Stimulated activated CD8-positive, alpha-beta memory T cell treated with anti-CD3 and anti-CD28 coated beads, Interleukin-15, amount 100 ng/mL, for 48 hours (primary cell): Measurements from ENCODE around the gene DMKN.
A peak's percentile ranks its signal among the peaks of the same experiment; 100 is the strongest.
"Not testable (repeated sequence)": the region's sequence is repeated elsewhere in the genome, so short reads cannot be mapped to it uniquely, and the experiment has no call there.

Experiments
- DNase-seq, 2 donors: peaks; one replicate each; pipeline ENCODE4 v3.0.0-alpha.2; 2020; ENCODE audit warnings: low read depth in 2 of 2

Gene DMKN

DNA sequence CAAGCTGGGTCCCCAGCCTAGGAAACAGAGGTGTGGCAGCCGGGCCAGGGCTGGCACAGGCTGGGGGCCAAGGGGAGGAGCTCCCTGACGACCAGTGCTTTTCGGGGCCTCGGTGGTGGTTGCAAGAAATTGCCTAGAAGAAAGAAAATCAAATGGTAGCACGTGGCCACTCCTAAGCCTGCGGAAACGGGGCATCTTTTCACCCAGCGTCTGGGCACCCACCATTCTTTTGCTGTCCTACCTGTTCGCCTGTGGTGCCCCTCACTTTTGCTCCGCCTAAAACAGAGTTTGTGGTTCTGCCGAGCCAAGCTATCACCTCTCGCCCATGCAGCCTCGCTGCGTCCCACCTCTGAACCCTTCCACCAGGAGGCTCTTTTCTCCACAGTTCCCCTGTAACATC, 16.0 kb downstream of the DMKN start:
- no peak for DNase-seq

GRCh38 chr19:35495107-35496064, 18.1 kb downstream of the DMKN start:
- peak; percentile 62 to 70 for DNase-seq

DNA sequence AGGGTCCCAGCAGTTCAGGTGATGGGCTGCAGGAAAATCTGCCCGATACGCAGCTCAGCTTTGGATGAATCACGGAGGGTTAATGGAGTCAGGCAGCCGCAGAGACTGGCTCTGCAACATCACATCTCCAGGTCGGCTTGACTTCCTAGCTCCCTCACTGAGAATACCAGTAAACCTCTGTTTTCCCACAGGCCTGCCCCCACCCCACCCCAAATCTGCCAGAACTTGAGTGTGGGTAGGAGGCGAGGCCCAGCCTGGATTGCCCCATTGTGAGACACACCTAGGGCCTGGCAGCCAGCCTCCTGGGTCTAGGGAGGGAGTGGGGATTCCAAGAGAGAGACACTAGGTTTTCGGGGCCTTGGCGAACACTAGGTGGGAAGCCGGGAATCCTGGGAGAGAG, 19.5 kb downstream of the DMKN start:
- no peak for DNase-seq

DNA sequence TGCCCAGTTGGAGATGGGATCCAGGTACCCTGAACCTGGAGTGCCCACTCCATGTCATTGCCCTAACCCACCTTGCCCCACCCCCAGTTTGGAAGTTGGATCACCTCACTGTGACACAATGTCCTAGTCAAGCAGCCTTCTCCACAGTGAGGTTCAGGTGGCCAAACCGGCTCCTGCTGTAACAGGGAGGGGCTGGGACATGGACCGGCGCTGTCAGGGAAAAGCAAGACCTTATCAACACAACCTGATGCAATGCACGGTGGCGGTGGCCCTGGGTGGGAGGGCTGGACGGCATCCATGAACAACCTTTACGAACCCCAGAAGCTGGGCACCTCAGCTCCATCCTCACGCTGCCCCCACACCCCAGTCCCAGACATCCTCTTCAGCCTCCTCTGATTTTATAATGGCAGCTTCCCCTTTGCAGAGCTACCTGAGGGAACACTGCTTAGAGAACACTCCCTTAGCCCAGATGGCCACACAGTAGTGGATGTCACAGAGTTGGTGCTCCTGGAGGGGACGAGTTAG, 21.6 kb downstream of the DMKN start:
- no peak for DNase-seq

- DNase-seq, result no peak
These were observed 23.1 kb downstream of the DMKN start, which contains the start of gene KRTDAP for GRCh38 chr19:35490364-35490763. TSS of gene KRTDAP (minus strand) at chr19:35490464. CDS start at chr19:35490442, 22 bp downstream.

- DNase-seq, result no peak
These were observed 24.8 kb downstream of the DMKN start for GRCh38 chr19:35488677-35489076.

GRCh38 chr19:35487656-35488182, 25.7 kb downstream of the DMKN start:
- no peak for DNase-seq

DNA sequence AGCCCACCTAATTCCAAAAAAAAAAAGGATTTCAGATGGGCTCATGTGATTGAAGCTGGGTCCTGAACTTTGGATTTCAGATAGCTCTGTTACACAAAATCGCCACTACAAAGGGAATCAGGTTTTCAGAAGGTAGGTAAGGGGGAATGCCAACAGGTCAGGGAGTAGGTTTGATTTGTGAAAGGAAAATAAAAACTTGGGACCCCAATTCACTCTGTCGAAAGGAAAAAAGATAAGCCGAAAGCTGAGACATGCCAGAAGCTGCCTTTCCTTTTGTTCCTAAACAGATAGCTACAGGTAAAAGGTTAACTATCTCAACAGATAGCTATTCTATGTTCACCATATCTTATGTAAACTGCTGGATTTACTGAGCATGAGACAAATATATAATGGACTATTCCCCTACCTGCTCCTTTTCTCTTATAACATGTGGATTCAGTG, 27.2 kb downstream of the DMKN start:
- no peak for DNase-seq

DNA sequence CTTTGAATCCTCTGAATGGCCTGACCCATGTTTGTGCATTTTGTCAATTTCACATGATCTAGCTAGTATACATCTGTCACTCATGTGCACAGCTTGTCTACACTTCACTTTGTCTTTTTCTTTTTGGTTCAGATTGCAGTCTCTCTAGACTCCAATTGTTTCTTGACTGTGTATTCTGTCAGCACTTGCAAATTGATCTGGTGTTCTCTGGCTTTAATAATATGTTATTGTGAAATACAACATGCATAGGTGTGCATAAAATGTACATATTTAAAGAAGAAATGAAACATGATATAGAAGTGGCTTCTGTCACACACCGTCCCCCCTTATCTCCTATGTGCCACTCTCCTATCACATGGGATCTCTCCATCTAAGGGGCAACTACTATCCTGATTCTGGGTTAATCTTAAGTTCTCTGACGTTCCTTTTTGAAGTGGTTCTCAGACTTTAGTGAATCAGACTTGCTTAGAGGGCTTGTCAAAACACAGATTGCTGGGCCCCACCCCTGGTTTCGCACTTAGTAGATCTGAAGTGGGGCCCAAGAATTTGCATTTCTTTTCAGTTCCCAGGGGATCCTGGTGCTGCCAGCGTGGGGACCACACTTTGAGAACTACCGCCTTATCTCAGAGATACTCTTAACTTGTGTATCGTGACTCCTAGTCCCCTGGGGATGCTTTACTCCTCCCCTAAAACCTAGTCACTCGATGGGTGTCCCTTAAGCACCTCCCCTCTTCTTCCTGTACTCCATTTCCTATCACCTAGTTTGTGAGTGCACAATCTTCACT, 29.0 kb downstream of the DMKN start:
- peak in 1 of 2 donors; percentile 8 for DNase-seq

- DNase-seq, result no peak
These were observed 30.4 kb downstream of the DMKN start for GRCh38 chr19:35483089-35483488.

DNA sequence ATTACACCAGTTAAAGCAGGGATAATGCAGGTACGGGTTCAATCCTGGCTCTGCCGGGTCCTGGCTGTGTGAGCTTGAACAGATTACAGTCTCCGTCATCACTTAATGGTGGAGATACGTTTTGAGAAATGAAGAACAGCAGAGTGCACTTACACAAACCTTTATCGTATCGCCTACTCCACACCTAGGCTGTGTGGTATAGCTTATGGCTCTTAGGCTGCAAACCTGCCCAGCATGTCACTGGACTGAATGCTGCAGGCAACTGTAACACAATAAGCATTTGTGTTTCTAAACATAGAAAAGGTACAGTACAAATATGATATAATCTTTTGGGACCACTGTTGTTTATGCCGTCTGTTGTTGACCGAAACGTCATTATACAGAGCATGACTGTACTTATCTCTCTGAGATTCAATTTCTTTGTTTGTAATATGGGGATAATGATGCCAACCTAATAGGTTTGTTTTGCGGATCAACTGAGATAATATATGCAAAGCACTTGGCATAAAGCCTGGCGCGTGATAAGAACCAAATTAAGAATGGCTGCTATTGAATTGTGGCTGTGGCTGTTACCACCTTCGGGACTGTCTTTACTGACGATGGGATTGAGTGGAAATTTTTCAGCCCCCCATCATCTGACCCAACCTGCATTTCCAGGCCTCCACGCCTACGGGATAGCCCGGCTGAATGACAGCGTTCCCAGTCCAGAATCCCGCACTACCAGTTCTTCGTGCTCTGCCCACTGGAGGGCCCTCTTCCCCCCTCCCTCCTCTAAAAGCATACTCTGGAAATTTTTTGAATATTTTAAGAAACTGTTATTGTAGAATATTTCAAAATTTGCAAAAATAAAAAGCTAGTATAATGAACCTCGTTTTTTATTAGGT, 34.4 kb downstream of the DMKN start:
- no peak for DNase-seq

DNA sequence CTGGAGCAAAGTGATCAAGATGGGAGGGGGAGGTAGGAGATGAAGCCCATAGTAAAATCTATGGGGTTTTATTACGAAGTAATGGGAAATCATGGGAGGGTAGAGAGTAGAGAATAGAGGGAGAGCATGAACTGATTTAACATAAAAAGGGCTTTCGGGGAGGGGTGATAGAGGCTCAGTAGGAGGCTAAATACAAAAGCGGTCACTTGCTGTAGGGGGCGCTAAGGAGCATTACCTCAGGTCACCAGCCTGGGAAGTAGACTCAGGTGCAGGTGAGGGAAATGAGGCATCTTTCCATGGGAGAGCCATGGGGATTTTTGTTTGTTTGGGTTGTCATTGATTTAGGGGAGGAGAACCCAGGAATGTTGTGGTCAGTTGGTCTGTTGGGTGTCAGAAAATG, 37.3 kb downstream of the DMKN start:
- DNase-seq, result no peak

DNA sequence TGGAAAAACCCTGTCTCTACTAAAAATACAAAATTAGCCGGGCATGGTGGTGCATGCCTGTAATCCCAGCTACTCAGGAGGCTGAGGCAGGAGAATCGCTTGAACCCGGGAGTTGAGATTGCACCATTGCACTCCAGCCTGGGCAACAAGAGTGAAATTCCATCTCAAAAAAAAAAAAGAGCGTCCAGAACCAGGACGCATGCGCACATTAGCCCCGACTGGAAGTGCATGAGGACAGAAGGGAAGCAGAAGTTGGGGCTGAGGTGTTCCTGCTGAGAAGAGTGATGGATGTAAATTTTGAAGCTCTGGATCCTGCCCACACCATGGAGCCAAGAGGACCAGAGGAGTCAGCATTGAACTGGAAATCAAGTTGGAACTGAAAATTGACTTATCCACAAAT, 38.9 kb downstream of the DMKN start:
- DNase-seq, result not testable (repeated sequence)

DNA sequence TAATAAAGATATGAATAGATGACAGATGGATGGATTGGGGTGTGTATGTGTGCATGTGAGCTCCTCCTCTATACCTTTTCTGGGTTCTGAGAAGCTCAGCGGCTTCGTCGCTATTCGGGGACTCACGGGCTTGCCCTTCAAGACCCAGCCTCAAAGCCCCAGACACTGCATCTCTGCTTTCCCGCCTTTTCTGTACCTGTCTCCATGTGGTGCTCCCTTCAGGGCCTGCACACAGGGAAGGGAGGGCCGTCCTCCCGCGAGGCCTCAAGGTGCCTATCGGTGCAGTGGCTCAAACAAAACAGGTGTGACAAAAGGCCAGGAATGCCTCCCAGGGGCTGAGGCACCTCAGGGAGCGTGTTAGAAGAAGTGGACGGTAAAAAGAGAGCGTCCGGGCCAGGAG, 39.3 kb downstream of the DMKN start:
- no peak for DNase-seq

- DNase-seq, result no peak
These were observed 41.5 kb downstream of the DMKN start for GRCh38 chr19:35471946-35472345.

DNA sequence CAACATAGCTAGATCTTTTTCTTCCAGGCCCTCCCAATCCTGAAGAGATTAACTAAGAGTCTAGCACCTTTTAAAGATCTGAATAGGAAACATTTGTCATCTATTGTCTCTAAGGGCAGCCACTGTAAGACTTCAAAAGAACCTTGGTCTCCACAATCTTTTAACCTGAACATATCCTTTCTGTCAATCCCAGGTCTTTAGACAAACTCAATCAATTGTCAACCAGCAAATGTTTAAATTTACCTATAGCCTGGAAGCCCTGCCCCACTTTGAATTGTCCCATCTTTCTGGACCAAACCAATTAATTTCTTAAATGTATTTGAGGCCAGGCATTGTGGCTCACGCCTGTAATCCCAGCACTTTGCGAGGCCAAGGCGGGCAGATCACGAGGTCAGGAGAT, 42.4 kb downstream of the DMKN start:
- DNase-seq, result not testable (repeated sequence)

DNA sequence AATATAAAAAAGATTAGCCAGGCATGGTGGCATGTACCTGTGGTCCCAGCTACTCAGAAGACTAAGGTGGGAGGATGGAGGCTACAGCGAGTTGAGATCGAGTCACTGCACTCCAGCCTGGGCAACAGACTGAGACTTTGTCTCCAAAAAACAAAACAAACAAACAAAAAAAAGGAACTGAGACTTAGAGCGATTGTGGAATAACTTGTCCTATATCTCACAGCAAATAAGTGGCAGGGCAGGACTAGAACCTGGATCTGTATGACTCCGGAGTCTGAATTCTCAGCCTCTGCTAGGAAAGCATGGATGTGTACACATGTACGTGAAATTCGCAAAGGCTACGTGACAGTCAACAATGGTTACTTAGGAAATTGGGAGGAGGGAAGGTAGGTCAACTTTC, 43.3 kb downstream of the DMKN start:
- no peak for DNase-seq

- peak in 1 of 2 donors; percentile 56 for DNase-seq
These were observed 44.8 kb downstream of the DMKN start for GRCh38 chr19:35468637-35469036.

DNA sequence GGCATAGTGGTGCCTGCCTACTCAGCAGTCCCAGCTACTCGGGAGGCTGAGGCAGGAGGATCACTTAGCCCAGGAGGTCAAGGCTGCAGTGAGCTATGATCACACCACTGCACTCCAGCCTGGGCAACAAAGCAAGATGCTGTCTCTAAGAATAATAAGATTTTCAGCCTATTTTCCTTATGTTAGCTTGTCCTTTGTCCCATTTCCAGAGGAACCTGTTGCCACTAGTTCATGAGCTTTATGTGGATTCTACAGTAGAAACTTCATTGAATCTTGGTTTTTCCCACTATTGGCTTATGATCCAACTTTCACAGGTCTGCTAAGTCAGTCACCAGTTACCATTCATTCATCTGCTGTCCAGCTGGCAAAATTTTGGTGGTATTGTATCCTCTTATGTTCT, 47.2 kb downstream of the DMKN start:
- DNase-seq, result no peak

DNA sequence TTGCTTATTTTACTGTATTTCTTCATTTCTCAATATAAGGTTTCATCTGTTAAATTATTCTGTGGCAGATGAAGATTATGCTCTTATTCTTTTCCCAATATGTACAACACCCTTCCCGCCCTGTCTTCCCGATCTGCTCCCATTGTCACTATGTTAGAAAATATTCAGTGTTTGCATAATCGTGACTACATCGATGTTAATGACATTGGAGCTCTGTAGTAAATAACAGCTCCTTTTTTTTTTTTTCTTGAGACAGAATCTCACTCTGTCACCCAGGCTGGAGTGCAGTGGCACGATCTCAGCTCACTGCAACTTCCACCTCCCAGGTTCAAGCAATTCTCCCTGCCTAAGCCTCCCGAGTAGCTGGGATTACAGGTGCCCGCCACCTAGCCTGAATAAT, 50.5 kb downstream of the DMKN start:
- not testable (repeated sequence) for DNase-seq

- DNase-seq, result peak in 1 of 2 donors; percentile 12
These were observed 50.9 kb downstream of the DMKN start for GRCh38 chr19:35462476-35462953.
